ENCODE results near the gene PAGE2B. TPM values are rescaled to one million over a fixed set of nuclear protein-coding genes. Genes with fewer than 3 reads are reported as not detected.

Gene PAGE2B
- total and polyA plus RNA-seq, 9 of the 15 experiments (the other 6 are each of a cell fraction or from before 2014, with no cell fraction given), result 1.8 to 36.0 (median 16.5) TPM

DNA sequence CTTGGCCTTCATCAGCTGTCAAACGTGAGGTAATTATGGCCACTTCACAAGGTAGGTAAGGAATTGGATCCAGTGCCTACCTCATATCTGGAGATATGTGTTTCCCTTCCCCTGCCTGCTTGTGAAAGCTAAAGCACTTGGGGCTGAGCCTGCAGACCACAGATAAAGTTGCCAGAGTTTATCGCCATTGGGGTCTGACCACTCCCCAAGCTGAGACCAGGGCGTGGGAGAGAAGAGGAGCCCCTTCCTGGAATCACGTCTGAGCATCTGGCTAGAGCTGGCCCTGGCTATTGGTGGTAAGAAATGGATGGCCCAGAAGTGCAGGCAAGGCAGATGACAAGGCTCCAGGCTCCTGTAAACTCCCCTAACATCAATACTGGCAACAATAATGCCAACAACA is 46.8 kb upstream of the PAGE2B start (continued):
- TF ChIP-seq, protein P1, sequence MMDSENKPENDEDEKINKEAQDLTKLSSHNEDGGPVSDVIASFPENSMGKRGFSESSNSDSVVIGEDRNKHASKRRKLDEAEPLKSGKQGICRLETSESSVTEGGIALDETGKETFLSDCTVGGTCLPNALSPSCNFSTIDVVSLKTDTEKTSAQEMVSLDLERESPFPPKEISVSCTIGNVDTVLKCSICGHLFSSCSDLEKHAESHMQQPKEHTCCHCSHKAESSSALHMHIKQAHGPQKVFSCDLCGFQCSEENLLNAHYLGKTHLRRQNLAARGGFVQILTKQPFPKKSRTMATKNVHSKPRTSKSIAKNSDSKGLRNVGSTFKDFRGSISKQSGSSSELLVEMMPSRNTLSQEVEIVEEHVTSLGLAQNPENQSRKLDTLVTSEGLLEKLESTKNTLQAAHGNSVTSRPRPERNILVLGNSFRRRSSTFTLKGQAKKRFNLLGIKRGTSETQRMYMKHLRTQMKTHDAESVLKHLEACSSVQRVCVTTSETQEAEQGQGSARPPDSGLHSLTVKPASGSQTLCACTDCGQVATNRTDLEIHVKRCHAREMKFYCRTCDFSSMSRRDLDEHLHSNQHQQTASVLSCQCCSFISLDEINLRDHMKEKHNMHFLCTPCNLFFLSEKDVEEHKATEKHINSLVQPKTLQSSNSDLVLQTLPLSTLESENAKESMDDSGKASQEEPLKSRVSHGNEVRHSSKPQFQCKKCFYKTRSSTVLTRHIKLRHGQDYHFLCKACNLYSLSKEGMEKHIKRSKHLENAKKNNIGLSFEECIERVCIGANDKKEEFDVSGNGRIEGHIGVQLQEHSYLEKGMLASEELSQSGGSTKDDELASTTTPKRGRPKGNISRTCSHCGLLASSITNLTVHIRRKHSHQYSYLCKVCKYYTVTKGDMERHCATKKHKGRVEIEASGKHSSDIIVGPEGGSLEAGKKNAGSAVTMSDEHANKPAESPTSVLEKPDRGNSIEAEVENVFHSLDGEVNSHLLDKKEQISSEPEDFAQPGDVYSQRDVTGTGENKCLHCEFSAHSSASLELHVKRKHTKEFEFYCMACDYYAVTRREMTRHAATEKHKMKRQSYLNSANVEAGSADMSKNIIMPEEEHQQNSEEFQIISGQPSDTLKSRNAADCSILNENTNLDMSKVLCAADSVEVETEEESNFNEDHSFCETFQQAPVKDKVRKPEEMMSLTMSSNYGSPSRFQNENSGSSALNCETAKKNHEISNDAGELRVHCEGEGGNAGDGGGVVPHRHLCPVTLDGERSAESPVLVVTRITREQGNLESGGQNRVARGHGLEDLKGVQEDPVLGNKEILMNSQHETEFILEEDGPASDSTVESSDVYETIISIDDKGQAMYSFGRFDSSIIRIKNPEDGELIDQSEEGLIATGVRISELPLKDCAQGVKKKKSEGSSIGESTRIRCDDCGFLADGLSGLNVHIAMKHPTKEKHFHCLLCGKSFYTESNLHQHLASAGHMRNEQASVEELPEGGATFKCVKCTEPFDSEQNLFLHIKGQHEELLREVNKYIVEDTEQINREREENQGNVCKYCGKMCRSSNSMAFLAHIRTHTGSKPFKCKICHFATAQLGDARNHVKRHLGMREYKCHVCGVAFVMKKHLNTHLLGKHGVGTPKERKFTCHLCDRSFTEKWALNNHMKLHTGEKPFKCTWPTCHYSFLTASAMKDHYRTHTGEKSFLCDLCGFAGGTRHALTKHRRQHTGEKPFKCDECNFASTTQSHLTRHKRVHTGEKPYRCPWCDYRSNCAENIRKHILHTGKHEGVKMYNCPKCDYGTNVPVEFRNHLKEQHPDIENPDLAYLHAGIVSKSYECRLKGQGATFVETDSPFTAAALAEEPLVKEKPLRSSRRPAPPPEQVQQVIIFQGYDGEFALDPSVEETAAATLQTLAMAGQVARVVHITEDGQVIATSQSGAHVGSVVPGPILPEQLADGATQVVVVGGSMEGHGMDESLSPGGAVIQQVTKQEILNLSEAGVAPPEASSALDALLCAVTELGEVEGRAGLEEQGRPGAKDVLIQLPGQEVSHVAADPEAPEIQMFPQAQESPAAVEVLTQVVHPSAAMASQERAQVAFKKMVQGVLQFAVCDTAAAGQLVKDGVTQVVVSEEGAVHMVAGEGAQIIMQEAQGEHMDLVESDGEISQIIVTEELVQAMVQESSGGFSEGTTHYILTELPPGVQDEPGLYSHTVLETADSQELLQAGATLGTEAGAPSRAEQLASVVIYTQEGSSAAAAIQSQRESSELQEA (IDR thresholded peaks at IDR 0.05; ENCODE audit: low read depth), result no peak
- TF ChIP-seq SAP30 (IDR thresholded peaks at IDR 0.05; ENCODE audit: borderline replicate concordance, insufficient read depth, low read depth, low read length, poor library complexity, severe bottlenecking), result no peak
- TF ChIP-seq, protein P2, sequence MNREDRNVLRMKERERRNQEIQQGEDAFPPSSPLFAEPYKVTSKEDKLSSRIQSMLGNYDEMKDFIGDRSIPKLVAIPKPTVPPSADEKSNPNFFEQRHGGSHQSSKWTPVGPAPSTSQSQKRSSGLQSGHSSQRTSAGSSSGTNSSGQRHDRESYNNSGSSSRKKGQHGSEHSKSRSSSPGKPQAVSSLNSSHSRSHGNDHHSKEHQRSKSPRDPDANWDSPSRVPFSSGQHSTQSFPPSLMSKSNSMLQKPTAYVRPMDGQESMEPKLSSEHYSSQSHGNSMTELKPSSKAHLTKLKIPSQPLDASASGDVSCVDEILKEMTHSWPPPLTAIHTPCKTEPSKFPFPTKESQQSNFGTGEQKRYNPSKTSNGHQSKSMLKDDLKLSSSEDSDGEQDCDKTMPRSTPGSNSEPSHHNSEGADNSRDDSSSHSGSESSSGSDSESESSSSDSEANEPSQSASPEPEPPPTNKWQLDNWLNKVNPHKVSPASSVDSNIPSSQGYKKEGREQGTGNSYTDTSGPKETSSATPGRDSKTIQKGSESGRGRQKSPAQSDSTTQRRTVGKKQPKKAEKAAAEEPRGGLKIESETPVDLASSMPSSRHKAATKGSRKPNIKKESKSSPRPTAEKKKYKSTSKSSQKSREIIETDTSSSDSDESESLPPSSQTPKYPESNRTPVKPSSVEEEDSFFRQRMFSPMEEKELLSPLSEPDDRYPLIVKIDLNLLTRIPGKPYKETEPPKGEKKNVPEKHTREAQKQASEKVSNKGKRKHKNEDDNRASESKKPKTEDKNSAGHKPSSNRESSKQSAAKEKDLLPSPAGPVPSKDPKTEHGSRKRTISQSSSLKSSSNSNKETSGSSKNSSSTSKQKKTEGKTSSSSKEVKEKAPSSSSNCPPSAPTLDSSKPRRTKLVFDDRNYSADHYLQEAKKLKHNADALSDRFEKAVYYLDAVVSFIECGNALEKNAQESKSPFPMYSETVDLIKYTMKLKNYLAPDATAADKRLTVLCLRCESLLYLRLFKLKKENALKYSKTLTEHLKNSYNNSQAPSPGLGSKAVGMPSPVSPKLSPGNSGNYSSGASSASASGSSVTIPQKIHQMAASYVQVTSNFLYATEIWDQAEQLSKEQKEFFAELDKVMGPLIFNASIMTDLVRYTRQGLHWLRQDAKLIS (CRISPR knock-in tag; IDR thresholded peaks at IDR 0.05), result no peak
- TF ChIP-seq, protein P3, sequence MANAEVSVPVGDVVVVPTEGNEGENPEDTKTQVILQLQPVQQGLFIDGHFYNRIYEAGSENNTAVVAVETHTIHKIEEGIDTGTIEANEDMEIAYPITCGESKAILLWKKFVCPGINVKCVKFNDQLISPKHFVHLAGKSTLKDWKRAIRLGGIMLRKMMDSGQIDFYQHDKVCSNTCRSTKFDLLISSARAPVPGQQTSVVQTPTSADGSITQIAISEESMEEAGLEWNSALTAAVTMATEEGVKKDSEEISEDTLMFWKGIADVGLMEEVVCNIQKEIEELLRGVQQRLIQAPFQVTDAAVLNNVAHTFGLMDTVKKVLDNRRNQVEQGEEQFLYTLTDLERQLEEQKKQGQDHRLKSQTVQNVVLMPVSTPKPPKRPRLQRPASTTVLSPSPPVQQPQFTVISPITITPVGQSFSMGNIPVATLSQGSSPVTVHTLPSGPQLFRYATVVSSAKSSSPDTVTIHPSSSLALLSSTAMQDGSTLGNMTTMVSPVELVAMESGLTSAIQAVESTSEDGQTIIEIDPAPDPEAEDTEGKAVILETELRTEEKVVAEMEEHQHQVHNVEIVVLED (CRISPR knock-in tag; IDR thresholded peaks at IDR 0.05), result no peak
- no peak for TF ChIP-seq ZNF586 (CRISPR knock-in tag; conservative IDR thresholded peaks at IDR 0.05)
